Keratinocyte (primary cell): Measurements from ENCODE around the gene ATP7B.

Experiments used
- EZH2 ChIP-seq: IDR thresholded peaks from one replicate; pipeline ENCODE4 v1.6.1; 2012; ENCODE audit warnings: inconsistent platforms, mild to moderate bottlenecking, low read length, moderate library complexity
- TF ChIP-seq, protein P1 (sequence below), 3 experiments: IDR thresholded peaks in 1 of 3; conservative IDR thresholded peaks in 1 of 3; optimal IDR thresholded peaks in 1 of 3; 2 replicates in 2 of 3; 3 replicates in 1 of 3; pipeline versions ENCODE3 to v1.5.1; 2011; ENCODE audit warnings: low read length in 3 of 3, mild to moderate bottlenecking in 3 of 3, moderate library complexity in 2 of 3, control low read depth in 1 of 3, inconsistent platforms in 1 of 3; ENCODE audit not compliant: insufficient read depth in 2 of 3; ENCODE audit errors: extremely low read depth in 1 of 3

- TF ChIP-seq, protein P1, sequence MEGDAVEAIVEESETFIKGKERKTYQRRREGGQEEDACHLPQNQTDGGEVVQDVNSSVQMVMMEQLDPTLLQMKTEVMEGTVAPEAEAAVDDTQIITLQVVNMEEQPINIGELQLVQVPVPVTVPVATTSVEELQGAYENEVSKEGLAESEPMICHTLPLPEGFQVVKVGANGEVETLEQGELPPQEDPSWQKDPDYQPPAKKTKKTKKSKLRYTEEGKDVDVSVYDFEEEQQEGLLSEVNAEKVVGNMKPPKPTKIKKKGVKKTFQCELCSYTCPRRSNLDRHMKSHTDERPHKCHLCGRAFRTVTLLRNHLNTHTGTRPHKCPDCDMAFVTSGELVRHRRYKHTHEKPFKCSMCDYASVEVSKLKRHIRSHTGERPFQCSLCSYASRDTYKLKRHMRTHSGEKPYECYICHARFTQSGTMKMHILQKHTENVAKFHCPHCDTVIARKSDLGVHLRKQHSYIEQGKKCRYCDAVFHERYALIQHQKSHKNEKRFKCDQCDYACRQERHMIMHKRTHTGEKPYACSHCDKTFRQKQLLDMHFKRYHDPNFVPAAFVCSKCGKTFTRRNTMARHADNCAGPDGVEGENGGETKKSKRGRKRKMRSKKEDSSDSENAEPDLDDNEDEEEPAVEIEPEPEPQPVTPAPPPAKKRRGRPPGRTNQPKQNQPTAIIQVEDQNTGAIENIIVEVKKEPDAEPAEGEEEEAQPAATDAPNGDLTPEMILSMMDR (optimal IDR thresholded peaks at IDR 0.05 in 1 of 3, IDR thresholded peaks at IDR 0.05 in 1 of 3, conservative IDR thresholded peaks at IDR 0.05 in 1 of 3; ENCODE audit: extremely low read depth in 1 of 3, insufficient read depth in 2 of 3, low read length in 3 of 3): no peak
- TF ChIP-seq EZH2: no peak
These were observed 1.3 kb downstream of the ATP7B start for GRCh38 chr13:52009946-52010345.
